HepG2 (cell line): ENCODE measurements around the gene RALBP1. TPM values are rescaled to one million over a fixed set of nuclear protein-coding genes. Genes with fewer than 3 reads are reported as not detected.

Source experiments
- ATAC-seq: fragments of 200-7000 bp; cut with Tn5 transposase; 3 replicates; pipeline ENCODE4 v1.9.1; 2020; ENCODE audit warnings: mild to moderate bottlenecking, moderate library complexity
- BruUV-seq: library from RNA; stranded (reverse); fragments of 400-500 nt; replicated peaks from 2 replicates; lab custom pipeline; 2021; lab: Mats Ljungman, UMichigan
- CTCF ChIA-PET: fragments of 300-600 bp; formaldehyde crosslinking; extraction: SDS; loops from one replicate; lab custom pipeline; 2021; ENCODE audit warnings: low total read pairs, inconsistent platforms, low intra/inter-chr PET ratio; lab: Yijun Ruan, JAX
- POLR2A ChIA-PET: fragments of 350-600 bp; sonication (Branson Sonifier 250); formaldehyde crosslinking; loops from one replicate; lab custom pipeline; 2020; ENCODE audit warnings: antibody characterized with exemption, inconsistent platforms; lab: Yijun Ruan, JAX
- DNase-seq: peaks from one replicate; pipeline ENCODE4 v3.0.0-alpha.2; 2015; ENCODE audit warnings: low spot score
- FAIRE-seq: peaks from 3 replicates; lab custom pipeline; 2011; peaks lifted over from hg19 to GRCh38; lab: Jason Lieb, UNC
- H2AFZ ChIP-seq: one replicate; pipeline ENCODE4 v1.6.1; 2011; ENCODE audit warnings: low read length, inconsistent platforms
- H3K27ac ChIP-seq: fragments of 300-600 bp; 3 replicates; pipeline ENCODE4 v1.8.0; 2011; ENCODE audit warnings: mixed run types, mild to moderate bottlenecking, mixed read lengths, low read length, inconsistent platforms; ENCODE audit not compliant: insufficient read depth; ENCODE audit errors: extremely low read length
- H3K27me3 ChIP-seq, 2 experiments: fragments of 200-600 bp in 1 of 2; 2 replicates in 1 of 2; 3 replicates in 1 of 2; pipeline versions ENCODE4 v1.6.0 to v1.8.0; 2011; ENCODE audit warnings: low read length in 2 of 2, mild to moderate bottlenecking in 2 of 2, moderate library complexity in 2 of 2, inconsistent platforms in 1 of 2; ENCODE audit not compliant: insufficient read depth in 2 of 2, control insufficient read depth in 1 of 2
- H3K36me3 ChIP-seq, 2 experiments: fragments of 200-600 bp in 1 of 2; replicated peaks in 1 of 2; 2 replicates in 1 of 2; 3 replicates in 1 of 2; pipeline versions ENCODE4 v1.5.1 to v1.8.0; 2011; ENCODE audit warnings: low read length in 2 of 2, inconsistent platforms in 1 of 2; ENCODE audit not compliant: insufficient read depth in 2 of 2, control insufficient read depth in 1 of 2
- H3K4me1 ChIP-seq: 2 replicates; pipeline ENCODE4 v1.5.1; 2012; ENCODE audit warnings: low read length, inconsistent platforms; ENCODE audit not compliant: insufficient read depth
- H3K4me2 ChIP-seq: 2 replicates; pipeline ENCODE4 v1.6.0; 2011; ENCODE audit warnings: low read depth, low read length, inconsistent platforms
- H3K4me3 ChIP-seq, 3 experiments: fragments of 200-600 bp in 1 of 3; sonication (generic), shearing (Covaris generic) in 1 of 3; replicated peaks in 1 of 3; 2 replicates each; pipeline ENCODE4 v1.5.1; 2011 to 2016; ENCODE audit warnings: low read length in 3 of 3, inconsistent platforms in 2 of 3, low read depth in 2 of 3, mild to moderate bottlenecking in 2 of 3, control low read depth in 1 of 3, mixed read lengths in 1 of 3; ENCODE audit not compliant: insufficient read depth in 1 of 3
- H3K79me2 ChIP-seq: one replicate; pipeline ENCODE4 v1.6.1; 2011; ENCODE audit warnings: low read length, inconsistent platforms; ENCODE audit not compliant: insufficient read depth
- H3K9ac ChIP-seq: 2 replicates; pipeline ENCODE4 v1.6.0; 2011; ENCODE audit warnings: mild to moderate bottlenecking, low read depth, low read length, inconsistent platforms; ENCODE audit not compliant: insufficient read depth
- H3K9me3 ChIP-seq: 2 replicates; pipeline ENCODE4 v1.5.1; 2012; ENCODE audit warnings: mild to moderate bottlenecking, low read length
- H4K20me1 ChIP-seq: 2 replicates; pipeline ENCODE4 v1.6.0; 2011; ENCODE audit warnings: inconsistent platforms, mild to moderate bottlenecking, low read length, moderate library complexity; ENCODE audit not compliant: insufficient read depth
- DNMT3B ChIP-seq: conservative IDR thresholded peaks from 2 replicates; pipeline ENCODE4 v1.6.1; 2016; ENCODE audit warnings: missing biosample characterization, control low read depth
- KAT8 ChIP-seq: IDR thresholded peaks from 2 replicates; pipeline ENCODE4 v1.6.1; 2016; ENCODE audit warnings: missing genetic modification reagents, missing compliant biosample characterization
- NCOR1 ChIP-seq: fragments of 200-600 bp; sonication (generic); IDR thresholded peaks from 2 replicates; pipeline ENCODE4 v1.7.0; 2017; ENCODE audit warnings: antibody characterized with exemption, low read length, borderline replicate concordance
- PHB2 ChIP-seq: fragments of 450-650 bp; IDR thresholded peaks from 2 replicates; pipeline ENCODE4 v1.6.1; 2018; ENCODE audit not compliant: partially characterized antibody
- PHF5A ChIP-seq: IDR thresholded peaks from one replicate; pipeline ENCODE4 v1.6.1; 2018; ENCODE audit warnings: low read depth, missing genetic modification reagents; ENCODE audit not compliant: unreplicated experiment
- REXO4 ChIP-seq: sonication (generic); formaldehyde crosslinking; IDR thresholded peaks from 2 replicates; pipeline ENCODE4 v1.8.0; 2022; ENCODE audit warnings: missing genetic modification reagents, mild to moderate bottlenecking, borderline replicate concordance
- TCF7 ChIP-seq: sonication (generic); IDR thresholded peaks from 2 replicates; pipeline ENCODE4 v1.6.1; 2016; ENCODE audit warnings: antibody characterized with exemption, low read depth
- ZNF260 ChIP-seq: sonication (generic); formaldehyde crosslinking; IDR thresholded peaks from 2 replicates; pipeline ENCODE4 v1.4.0; 2020; ENCODE audit warnings: missing genetic modification reagents, low read depth, mild to moderate bottlenecking, borderline replicate concordance
- WGBS: methylation state at CpG from one replicate; pipeline ENCODE4 v1.1.6; 2017; ENCODE audit warnings: low lambda C conversion rate; 5-methylcytosine and 5-hydroxymethylcytosine counted together
- in situ Hi-C: cut with HindIII; loops from 2 replicates; pipeline ENCODE4 v1.10.0; 2017; ENCODE audit warnings: low pct_unique_long_range_greater_than_20kb; ENCODE audit not compliant: extremely low pct_ligation_motif_present
- intact Hi-C: fragments of 100-400 bp; cut with micrococcal nuclease; formaldehyde crosslinking; loops from one replicate; pipeline ENCODE4 v1.10.0; 2022; ENCODE audit not compliant: unreplicated experiment
- polyA plus RNA-seq, 8 experiments: library from polyadenylated mRNA; depleted of rRNA in 3 of 8; stranded (reverse) in 7 of 8; unstranded in 1 of 8; fragments of >200 nt; fragmentation: Illumina TruSeq in 4 of 8; extraction: Trizol in 4 of 8; gene quantifications; 2 replicates each; pipeline versions ENCODE4 v1.2.1 to v1.2.3, GENCODE V29; 2011 to 2016; ENCODE audit warnings: low read depth in 4 of 8, missing spikeins in 1 of 8, mixed read lengths in 1 of 8; ENCODE audit not compliant: insufficient read depth in 1 of 8
- total RNA-seq, 5 experiments: library from RNA; depleted of rRNA; stranded (reverse); fragments of >200 nt; fragmentation: Illumina TruSeq; extraction: Trizol; gene quantifications; 2 replicates each; pipeline ENCODE4 v1.2.3, GENCODE V29; 2016; ENCODE audit warnings: low read depth in 1 of 5
- TF ChIP-seq, protein P1 (sequence below): sonication (generic); formaldehyde crosslinking; IDR thresholded peaks from 2 replicates; pipeline ENCODE4 v1.4.0; 2020; ENCODE audit warnings: mild to moderate bottlenecking, missing genetic modification reagents, borderline replicate concordance

The RALBP1 gene
- total and polyA plus RNA-seq, 2 of the 13 experiments (the other 11 are each of a cell fraction or from before 2014, with no cell fraction given), result 24.5 to 33.1 TPM

- Histone ChIP-seq H3K4me1 (peaks cover 11% of the 10 kb centered on the region), H3K4me2 (no peak overlapping the region), H3K4me3 (no peak overlapping the region), H3K36me3 (peaks cover 7 to 63% of the 10 kb centered on the region in 2 experiments), H3K27ac (no peak overlapping the region), H3K9me3 (no peaks in the 10 kb centered on the region), H4K20me1 (no peaks in the 10 kb centered on the region), H2AFZ (no peak overlapping the region), H3K79me2 (no peaks in the 10 kb centered on the region), H3K9ac (no peak overlapping the region), H3K27me3 (no peaks in the 10 kb centered on the region)
- in situ Hi-C loops (no loop called here), intact Hi-C loops (no loop called here)
- ChIA-PET CTCF (no interaction called here), POLR2A (no interaction called here)
- FAIRE-seq, result no peak
- no TSS peak for BruUV-seq
- WGBS, result over 99% methylated on average over 4 of the region's 4 CpGs
- no peak for ATAC-seq
- TF ChIP-seq DNMT3B, result no peak
- no peak for TF ChIP-seq TCF7
- no peak for TF ChIP-seq PHF5A (CRISPR knock-in tag)
- TF ChIP-seq PHB2, result no peak
- TF ChIP-seq ZNF260 (CRISPR knock-in tag), result no peak
- no peak for TF ChIP-seq REXO4
- TF ChIP-seq, protein P1, sequence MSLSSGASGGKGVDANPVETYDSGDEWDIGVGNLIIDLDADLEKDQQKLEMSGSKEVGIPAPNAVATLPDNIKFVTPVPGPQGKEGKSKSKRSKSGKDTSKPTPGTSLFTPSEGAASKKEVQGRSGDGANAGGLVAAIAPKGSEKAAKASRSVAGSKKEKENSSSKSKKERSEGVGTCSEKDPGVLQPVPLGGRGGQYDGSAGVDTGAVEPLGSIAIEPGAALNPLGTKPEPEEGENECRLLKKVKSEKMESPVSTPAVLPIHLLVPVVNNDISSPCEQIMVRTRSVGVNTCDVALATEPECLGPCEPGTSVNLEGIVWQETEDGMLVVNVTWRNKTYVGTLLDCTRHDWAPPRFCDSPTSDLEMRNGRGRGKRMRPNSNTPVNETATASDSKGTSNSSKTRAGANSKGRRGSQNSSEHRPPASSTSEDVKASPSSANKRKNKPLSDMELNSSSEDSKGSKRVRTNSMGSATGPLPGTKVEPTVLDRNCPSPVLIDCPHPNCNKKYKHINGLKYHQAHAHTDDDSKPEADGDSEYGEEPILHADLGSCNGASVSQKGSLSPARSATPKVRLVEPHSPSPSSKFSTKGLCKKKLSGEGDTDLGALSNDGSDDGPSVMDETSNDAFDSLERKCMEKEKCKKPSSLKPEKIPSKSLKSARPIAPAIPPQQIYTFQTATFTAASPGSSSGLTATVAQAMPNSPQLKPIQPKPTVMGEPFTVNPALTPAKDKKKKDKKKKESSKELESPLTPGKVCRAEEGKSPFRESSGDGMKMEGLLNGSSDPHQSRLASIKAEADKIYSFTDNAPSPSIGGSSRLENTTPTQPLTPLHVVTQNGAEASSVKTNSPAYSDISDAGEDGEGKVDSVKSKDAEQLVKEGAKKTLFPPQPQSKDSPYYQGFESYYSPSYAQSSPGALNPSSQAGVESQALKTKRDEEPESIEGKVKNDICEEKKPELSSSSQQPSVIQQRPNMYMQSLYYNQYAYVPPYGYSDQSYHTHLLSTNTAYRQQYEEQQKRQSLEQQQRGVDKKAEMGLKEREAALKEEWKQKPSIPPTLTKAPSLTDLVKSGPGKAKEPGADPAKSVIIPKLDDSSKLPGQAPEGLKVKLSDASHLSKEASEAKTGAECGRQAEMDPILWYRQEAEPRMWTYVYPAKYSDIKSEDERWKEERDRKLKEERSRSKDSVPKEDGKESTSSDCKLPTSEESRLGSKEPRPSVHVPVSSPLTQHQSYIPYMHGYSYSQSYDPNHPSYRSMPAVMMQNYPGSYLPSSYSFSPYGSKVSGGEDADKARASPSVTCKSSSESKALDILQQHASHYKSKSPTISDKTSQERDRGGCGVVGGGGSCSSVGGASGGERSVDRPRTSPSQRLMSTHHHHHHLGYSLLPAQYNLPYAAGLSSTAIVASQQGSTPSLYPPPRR (CRISPR knock-in tag), result no peak
- no peak for TF ChIP-seq KAT8 (CRISPR knock-in tag)
- no peak for TF ChIP-seq NCOR1
- DNase-seq, result no peak
Measured at GRCh38 chr18:9563331-9563730, 88.0 kb downstream of the RALBP1 start.
